Small intestine (tissue), 7 donors: ENCODE data around the gene APOE. TPM values are rescaled to one million over a fixed set of nuclear protein-coding genes. Genes with fewer than 3 reads are reported as not detected.

Experiments
- DNase-seq, 2 donors: peaks; one replicate each; pipeline versions ENCODE4 v3.0.0 to v3.0.0-alpha.2; 2013
- FAIRE-seq: peaks from 2 replicates; lab custom pipeline; 2012; peaks lifted over from hg19 to GRCh38; lab: Jason Lieb, UNC
- H3K27ac ChIP-seq, 3 donors: one replicate each; pipeline ENCODE4 v1.5.1; 2013; ENCODE audit warnings: low read length in 2 of 3, mild to moderate bottlenecking in 2 of 3, control low read depth in 1 of 3, inconsistent platforms in 1 of 3, low read depth in 1 of 3, moderate library complexity in 1 of 3
- H3K27me3 ChIP-seq, 3 donors: one replicate each; pipeline ENCODE4 v1.6.1; 2013; ENCODE audit warnings: low read length in 3 of 3, inconsistent platforms in 1 of 3; ENCODE audit not compliant: control insufficient read depth in 3 of 3, insufficient read depth in 3 of 3
- H3K36me3 ChIP-seq, 3 donors: one replicate each; pipeline ENCODE4 v1.6.1; 2013; ENCODE audit warnings: low read length in 3 of 3, inconsistent platforms in 1 of 3, low read depth in 1 of 3, mild to moderate bottlenecking in 1 of 3, moderate library complexity in 1 of 3; ENCODE audit not compliant: control insufficient read depth in 3 of 3, insufficient read depth in 2 of 3
- H3K4me1 ChIP-seq, 3 donors: one replicate each; pipeline ENCODE4 v1.6.1; 2013; ENCODE audit warnings: low read length in 2 of 3, inconsistent platforms in 1 of 3, low read depth in 1 of 3, mild to moderate bottlenecking in 1 of 3, moderate library complexity in 1 of 3; ENCODE audit not compliant: control insufficient read depth in 3 of 3, insufficient read depth in 2 of 3
- H3K4me3 ChIP-seq, 3 donors: one replicate each; pipeline ENCODE4 v1.5.1; 2013; ENCODE audit warnings: low read length in 3 of 3, control low read depth in 1 of 3, inconsistent platforms in 1 of 3, low read depth in 1 of 3, mild to moderate bottlenecking in 1 of 3, moderate library complexity in 1 of 3
- H3K9me3 ChIP-seq, 2 donors: one replicate each; pipeline ENCODE4 v1.6.1; 2013; ENCODE audit warnings: low read depth in 1 of 2, low read length in 1 of 2; ENCODE audit not compliant: control insufficient read depth in 2 of 2, insufficient read depth in 1 of 2
- WGBS, 3 donors: extraction: QIAGEN DNeasy Blood & Tissue Kit; methylation state at CpG; one replicate each; pipeline ENCODE4 v1.1.7; 2013; 5-methylcytosine and 5-hydroxymethylcytosine counted together
- polyA plus RNA-seq, 4 donors: library from polyadenylated mRNA; stranded (reverse) in 3 of 4; unstranded in 1 of 4; fragments of 200-250 nt in 3 of 4; fragments of 120-200 nt in 1 of 4; gene quantifications; one replicate each; pipeline versions ENCODE4 v1.2.1 to v1.2.3, GENCODE V29; 2013
- donor health status: healthy with polysubstance abuse.
- donor health status: control.
- donor health status: control.
- donor health status: Bipolar disorder and iron deficiency.
- donor health status: healthy.

Gene APOE
- polyA plus RNA-seq, 4 donors, result 14.1 to 201 (median 122) TPM

DNA sequence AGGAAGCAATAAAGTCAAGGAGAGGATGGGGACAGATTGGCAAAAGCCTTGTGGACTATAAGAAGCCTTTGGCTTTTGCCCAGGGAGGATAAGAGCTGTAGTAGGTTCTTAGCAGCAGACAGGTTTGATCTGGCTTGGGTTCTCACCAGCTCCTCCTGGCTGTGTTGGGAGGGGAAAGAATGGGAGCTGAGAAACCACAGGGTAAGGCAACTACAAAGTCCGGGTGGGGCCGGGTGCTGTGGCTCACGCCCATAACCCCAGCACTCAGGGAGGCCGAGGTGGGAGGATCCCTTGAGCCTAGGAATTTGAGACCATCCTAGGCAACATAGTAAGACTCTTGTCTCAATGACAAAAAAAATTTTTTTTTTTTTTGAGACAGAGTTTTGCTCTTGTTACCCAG is 38.9 kb upstream of the APOE start:
- no peak for DNase-seq
- Histone ChIP-seq H3K9me3 (no peaks in the 10 kb centered on the region), H3K4me3 (no peak overlapping the region), H3K27ac (peak overlapping the region in 1 of 3 donors; percentile 12), H3K4me1 (peaks cover 0 to 35% (median 4%) of the 10 kb centered on the region in 3 donors), H3K36me3 (peaks cover 0 to 74% (median 11%) of the 10 kb centered on the region in 3 donors), H3K27me3 (no peaks in the 10 kb centered on the region)
- no peak for FAIRE-seq
- WGBS, 3 donors, result 58 to 72% (median 62%) methylated on average over 4 of the region's 4 CpGs

GRCh38 chr19:44867578-44867977 is 38.0 kb upstream of the APOE start:
- FAIRE-seq, result no peak

DNA sequence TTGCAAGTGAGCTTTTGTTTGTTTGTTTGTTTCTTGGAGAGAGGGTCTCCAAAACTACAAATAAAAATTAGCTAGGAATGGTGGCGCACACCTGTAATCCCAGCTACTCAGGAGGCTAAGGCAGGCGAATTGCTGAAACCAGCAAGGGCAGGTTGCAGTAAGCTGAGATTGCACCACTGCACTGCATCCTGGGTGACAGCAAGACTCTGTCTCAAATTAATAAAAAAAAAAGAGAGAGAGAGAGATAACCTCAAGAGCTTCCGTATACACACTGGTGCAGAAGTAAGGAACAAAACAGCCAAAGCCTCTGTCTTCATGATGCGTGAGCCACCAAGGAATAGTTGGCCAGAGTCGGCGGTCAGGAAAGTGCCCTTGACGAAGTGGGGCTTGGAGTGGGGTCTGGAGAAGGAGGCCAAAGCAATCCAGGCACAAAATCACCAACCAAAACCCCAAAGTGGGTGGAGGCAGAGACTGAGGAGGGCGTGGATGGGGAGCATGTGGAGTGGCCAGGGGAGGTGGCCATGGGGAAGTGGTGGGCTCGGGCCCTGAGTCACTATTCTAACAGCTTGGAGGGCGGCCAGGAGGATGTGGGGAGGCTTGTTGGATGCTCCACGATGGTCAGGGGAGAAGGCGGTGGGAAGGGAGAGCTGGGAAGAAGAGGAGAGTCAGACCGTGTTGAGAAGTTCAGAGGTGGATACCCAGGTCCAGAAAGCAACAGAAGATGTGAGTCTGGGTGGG is 35.7 kb upstream of the APOE start:
- Histone ChIP-seq H3K27me3 (no peaks in the 10 kb centered on the region), H3K36me3 (peaks cover 12 to 90% (median 26%) of the 10 kb centered on the region in 3 donors), H3K4me3 (no peak overlapping the region), H3K27ac (peak overlapping the region in 2 of 3 donors; percentile 28 to 66), H3K4me1 (peaks cover 0 to 35% (median 4%) of the 10 kb centered on the region in 3 donors), H3K9me3 (no peaks in the 10 kb centered on the region)
- WGBS, 3 donors, result 55 to 60% (median 59%) methylated on average over 13 of the region's 13 CpGs
- DNase-seq (no peak), FAIRE-seq (no peak)

More at GRCh38 chr19:44867578-44867977, 38.0 kb upstream of the APOE start:
- no peaks in the 10 kb centered on the region for H3K27me3 ChIP-seq
- H3K27ac ChIP-seq, result no peak overlapping the region
- 80 to 89% (median 84%) methylated on average over 12 of the region's 12 CpGs for WGBS, 3 donors
- H3K9me3 ChIP-seq, result no peaks in the 10 kb centered on the region
- DNase-seq, result no peak
- peaks cover 4 to 79% (median 14%) of the 10 kb centered on the region in 3 donors for H3K36me3 ChIP-seq
- no peak overlapping the region for H3K4me3 ChIP-seq
- H3K4me1 ChIP-seq, result peaks cover 0 to 35% (median 4%) of the 10 kb centered on the region in 3 donors

GRCh38 chr19:44871809-44872208 is 33.8 kb upstream of the APOE start:
- 93 to 94% (median 94%) methylated on average over 14 of the region's 14 CpGs for WGBS, 3 donors

DNA sequence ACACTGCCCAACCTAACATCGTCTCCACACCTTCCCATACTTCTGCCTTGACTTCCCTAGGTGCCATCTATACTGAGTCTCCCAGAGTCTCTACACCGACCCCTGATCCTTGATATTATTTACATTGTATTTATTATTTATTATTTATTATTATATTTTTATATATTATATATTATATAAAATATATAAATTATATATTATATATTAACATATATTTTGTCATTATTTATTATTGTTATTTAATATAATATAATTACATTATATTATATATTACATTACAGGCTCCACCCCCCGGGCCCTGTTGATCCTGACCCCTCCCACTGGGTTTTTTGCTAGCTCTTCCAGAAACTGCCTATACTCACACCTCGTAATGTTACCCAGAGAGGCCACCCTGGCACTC is 32.9 kb upstream of the APOE start:
- Histone ChIP-seq H3K27me3 (no peaks in the 10 kb centered on the region), H3K36me3 (peaks cover 20 to 90% (median 21%) of the 10 kb centered on the region in 3 donors), H3K27ac (no peak overlapping the region), H3K4me3 (no peak overlapping the region), H3K4me1 (peaks cover 0 to 38% (median 4%) of the 10 kb centered on the region in 3 donors), H3K9me3 (no peaks in the 10 kb centered on the region)
- FAIRE-seq (no peak), DNase-seq (no peak)
- WGBS, 3 donors, result 80 to 88% (median 81%) methylated on average over 4 of the region's 4 CpGs

More at GRCh38 chr19:44871809-44872208, 33.8 kb upstream of the APOE start:
- Histone ChIP-seq H3K36me3 (peaks cover 16 to 90% (median 20%) of the 10 kb centered on the region in 3 donors), H3K27me3 (no peaks in the 10 kb centered on the region), H3K4me1 (peaks cover 0 to 43% (median 4%) of the 10 kb centered on the region in 3 donors), H3K4me3 (no peak overlapping the region), H3K9me3 (no peaks in the 10 kb centered on the region), H3K27ac (no peak overlapping the region)
- no peak for DNase-seq
- FAIRE-seq, result no peak

GRCh38 chr19:44874317-44874716 is 31.3 kb upstream of the APOE start:
- 89 to 93% (median 92%) methylated on average over 14 to 16 of the region's 16 CpGs for WGBS, 3 donors
- FAIRE-seq (no peak), DNase-seq (no peak)
- H3K4me3 ChIP-seq, result no peak overlapping the region
- no peaks in the 10 kb centered on the region for H3K27me3 ChIP-seq
- no peaks in the 10 kb centered on the region for H3K9me3 ChIP-seq
- H3K4me1 ChIP-seq, result peaks cover 0 to 31% (median 4%) of the 10 kb centered on the region in 3 donors
- no peak overlapping the region for H3K27ac ChIP-seq
- peaks cover 20 to 93% (median 26%) of the 10 kb centered on the region in 3 donors for H3K36me3 ChIP-seq

GRCh38 chr19:44875666-44876451 is 29.7 kb upstream of the APOE start:
- peak overlapping the region in 2 of 3 donors; percentile 22 to 28 for H3K27ac ChIP-seq

GRCh38 chr19:44876930-44877535 is 28.6 kb upstream of the APOE start:
- WGBS, 3 donors, result 62 to 75% (median 64%) methylated on average over 5 of the region's 5 CpGs
- Histone ChIP-seq H3K36me3 (peaks cover 15 to 95% (median 26%) of the 10 kb centered on the region in 3 donors), H3K4me3 (no peak overlapping the region), H3K27me3 (no peaks in the 10 kb centered on the region), H3K4me1 (peaks cover 0 to 14% (median 0%) of the 10 kb centered on the region in 3 donors), H3K27ac (no peak overlapping the region), H3K9me3 (no peaks in the 10 kb centered on the region)
- DNase-seq (peak in 1 of 2 donors; percentile 32), FAIRE-seq (no peak)

More at GRCh38 chr19:44875666-44876451, 29.7 kb upstream of the APOE start:
- no peak overlapping the region for H3K4me3 ChIP-seq
- peaks cover 19 to 96% (median 26%) of the 10 kb centered on the region in 3 donors for H3K36me3 ChIP-seq
- DNase-seq (peak; percentile 48 to 54), FAIRE-seq (no peak)
- 27 to 56% (median 35%) methylated on average over 22 of the region's 22 CpGs for WGBS, 3 donors
- peaks cover 0 to 18% (median 0%) of the 10 kb centered on the region in 3 donors for H3K4me1 ChIP-seq
- H3K27me3 ChIP-seq, result no peaks in the 10 kb centered on the region
- no peaks in the 10 kb centered on the region for H3K9me3 ChIP-seq
